NCI-H748 (cell line): ENCODE data around the gene FZD8.

Source experiments
- DNase-seq: peaks from one replicate; lab custom pipeline; 2025; ENCODE audit not compliant: unreplicated experiment; lab: John Stamatoyannopoulos, UW

The FZD8 gene

DNA sequence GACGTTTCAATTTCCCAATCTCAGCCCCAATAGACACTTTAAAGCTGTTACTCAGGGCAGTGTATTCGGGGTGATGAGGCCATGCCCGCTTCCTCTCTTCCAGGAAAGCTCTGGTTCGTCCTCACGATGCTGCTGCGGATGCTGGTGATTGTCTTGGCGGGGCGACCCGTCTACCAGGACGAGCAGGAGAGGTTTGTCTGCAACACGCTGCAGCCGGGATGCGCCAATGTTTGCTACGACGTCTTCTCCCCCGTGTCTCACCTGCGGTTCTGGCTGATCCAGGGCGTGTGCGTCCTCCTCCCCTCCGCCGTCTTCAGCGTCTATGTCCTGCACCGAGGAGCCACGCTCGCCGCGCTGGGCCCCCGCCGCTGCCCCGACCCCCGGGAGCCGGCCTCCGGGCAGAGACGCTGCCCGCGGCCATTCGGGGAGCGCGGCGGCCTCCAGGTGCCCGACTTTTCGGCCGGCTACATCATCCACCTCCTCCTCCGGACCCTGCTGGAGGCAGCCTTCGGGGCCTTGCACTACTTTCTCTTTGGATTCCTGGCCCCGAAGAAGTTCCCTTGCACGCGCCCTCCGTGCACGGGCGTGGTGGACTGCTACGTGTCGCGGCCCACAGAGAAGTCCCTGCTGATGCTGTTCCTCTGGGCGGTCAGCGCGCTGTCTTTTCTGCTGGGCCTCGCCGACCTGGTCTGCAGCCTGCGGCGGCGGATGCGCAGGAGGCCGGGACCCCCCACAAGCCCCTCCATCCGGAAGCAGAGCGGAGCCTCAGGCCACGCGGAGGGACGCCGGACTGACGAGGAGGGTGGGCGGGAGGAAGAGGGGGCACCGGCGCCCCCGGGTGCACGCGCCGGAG lies 34.4 kb downstream of the FZD8 start:
- peak; percentile 56 for DNase-seq

DNA sequence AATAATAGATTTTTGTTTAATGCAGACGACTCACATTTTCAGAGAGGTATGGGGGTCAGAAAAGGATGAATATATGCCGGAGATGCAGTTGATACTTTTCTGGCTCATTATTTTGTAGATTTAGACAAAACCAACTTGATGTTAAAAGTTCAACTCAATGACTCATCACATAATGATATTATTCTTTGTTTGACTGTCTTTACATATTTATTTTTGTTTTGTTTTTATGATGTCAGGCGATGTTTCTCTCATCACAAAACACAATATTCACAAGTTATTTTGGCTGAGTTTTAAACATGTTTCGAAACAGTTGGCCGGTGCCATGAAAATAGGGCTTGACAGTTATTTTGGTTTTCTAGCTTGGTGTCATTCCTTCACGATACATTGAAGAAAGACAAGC lies 35.7 kb downstream of the FZD8 start:
- no peak for DNase-seq

GRCh38 chr10:35605191-35605590 lies 36.9 kb downstream of the FZD8 start, which contains the start of gene GJD4:
TSS of gene GJD4 (plus strand) at chr10:35605341. CDS start at chr10:35605568, 227 bp downstream.
- DNase-seq: no peak

DNA sequence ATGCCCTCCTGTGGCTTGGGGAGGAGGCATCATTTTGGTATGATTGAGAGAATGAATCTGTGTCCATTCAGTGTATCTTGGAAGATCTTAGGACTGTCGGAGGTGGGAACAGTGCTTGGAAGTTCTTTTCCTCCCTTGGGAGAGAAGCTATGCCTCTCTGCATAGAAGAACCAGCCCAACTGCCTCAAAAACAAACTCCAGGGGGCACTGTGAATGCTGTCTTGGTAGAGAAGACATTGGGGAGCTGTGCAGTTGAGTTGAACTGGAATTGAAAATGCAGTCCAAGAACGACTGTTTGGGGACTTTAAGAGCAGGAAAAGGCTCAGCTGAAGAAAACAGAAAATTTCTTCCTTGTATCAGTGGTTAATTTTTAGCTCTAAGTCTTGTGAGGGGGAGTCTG lies 41.9 kb downstream of the FZD8 start:
- DNase-seq: no peak

GRCh38 chr10:35598379-35598778 lies 43.7 kb downstream of the FZD8 start:
- DNase-seq: peak; percentile 18

GRCh38 chr10:35595106-35595505 lies 47.0 kb downstream of the FZD8 start:
- no peak for DNase-seq

DNA sequence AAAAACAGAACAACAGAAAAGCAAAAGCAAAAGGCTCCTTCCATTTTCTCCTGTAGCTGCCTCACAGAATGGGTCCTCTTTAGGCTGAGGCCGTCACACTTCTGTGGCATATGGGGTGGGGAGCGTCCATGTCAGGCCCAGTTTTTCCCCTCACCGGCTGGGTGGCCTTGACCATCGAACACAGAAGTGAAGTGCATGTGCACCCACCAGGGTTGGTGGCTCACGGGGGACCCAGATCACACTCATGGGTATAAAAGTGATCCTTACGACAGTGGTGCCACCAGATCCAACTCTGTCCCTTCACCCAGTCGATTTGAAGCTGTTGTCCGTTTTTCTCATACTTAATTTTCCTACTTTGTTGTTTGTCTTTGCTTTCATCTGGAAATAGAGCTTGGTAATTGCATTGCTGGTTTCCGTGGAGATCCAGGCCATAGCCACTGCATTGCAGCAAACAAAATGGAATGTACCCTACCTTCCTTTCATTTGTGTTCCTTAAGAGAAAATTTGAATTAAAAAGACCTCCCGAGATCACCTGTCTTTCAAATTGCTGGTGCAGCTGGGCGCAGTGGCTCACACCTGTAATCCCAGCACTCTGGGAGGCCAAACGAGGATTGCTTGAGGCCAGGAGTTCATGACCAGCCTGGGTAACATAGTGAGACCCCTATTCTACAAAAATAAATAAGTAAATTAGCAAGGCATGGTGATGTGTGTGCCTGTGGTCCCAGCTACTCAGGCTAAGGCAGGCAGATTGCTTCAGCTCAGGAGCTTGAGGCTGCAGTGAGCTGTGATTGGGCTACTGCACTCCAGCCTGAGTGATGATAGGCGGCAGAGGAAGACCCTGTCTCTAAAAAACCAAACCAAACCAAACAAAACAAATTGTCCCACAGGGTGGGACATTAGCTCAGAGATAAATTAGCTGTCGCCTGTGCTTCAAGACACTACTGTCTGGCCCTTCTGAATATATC lies 47.7 kb downstream of the FZD8 start:
- DNase-seq: peak; percentile 12

DNA sequence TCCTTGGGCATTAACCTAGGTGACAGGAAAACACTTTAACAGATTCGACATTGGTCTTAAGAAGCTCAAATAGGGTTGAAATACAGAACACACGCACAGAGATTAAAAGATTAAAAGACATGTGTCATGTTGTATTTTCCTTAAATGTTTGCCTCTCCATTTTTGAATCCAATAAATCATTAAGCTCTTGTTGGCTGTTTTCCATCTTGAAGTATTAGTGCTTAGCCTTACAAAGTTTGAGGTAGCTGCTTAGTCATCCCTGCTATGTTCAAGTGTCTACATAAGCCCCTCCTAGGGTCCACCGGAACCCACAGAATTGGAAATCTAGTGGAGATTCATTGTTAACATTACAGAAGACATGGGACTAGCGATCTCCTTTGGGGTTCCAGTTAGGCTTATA lies 49.7 kb downstream of the FZD8 start:
- no peak for DNase-seq

DNA sequence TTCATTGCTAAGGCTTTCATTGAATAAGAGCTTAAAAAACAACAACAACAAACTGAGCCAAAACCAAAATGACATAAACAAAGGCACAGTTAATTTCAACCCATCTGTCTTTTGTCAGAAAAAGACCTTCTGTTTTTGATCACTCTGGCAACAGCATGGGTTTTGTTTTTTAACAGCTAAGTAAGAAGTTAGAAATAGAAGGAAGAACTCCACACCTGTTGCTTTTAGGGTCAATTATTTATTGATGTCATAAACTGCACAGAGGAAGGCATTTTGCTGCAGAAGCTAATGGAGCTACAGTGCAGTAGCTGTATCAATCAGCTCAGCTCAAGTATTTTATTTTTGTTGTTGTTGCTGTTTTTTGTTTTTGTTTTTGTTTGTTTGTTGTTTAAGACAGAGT lies 53.3 kb downstream of the FZD8 start:
- no peak for DNase-seq
